Measurements from ENCODE around the gene CD3E. TPM values are rescaled to one million over a fixed set of nuclear protein-coding genes. Genes with fewer than 3 reads are reported as not detected.

CD3E gene
- 100 to 1,000 TPM; 680 to 841 TPM for total RNA-seq

DNA sequence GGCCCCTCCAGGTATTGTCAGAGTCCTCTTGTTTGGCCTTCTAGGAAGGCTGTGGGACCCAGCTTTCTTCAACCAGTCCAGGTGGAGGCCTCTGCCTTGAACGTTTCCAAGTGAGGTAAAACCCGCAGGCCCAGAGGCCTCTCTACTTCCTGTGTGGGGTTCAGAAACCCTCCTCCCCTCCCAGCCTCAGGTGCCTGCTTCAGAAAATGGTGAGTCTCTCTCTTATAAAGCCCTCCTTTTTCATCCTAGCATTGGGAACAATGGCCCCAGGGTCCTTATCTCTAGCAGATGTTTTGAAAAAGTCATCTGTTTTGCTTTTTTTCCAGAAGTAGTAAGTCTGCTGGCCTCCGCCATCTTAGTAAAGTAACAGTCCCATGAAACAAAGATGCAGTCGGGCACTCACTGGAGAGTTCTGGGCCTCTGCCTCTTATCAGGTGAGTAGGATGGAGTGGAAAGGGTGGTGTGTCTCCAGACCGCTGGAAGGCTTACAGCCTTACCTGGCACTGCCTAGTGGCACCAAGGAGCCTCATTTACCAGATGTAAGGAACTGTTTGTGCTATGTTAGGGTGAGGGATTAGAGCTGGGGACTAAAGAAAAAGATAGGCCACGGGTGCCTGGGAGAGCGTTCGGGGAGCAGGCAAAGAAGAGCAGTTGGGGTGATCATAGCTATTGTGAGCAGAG is at the start of gene CD3E:
TSS of gene CD3E (plus strand) at position 163 of the 681 bp plus-strand sequence. CDS start at position 386, 223 bp downstream.
- H3K27ac Mint-ChIP-seq = peak within 1 kb of the TSS; percentile 99
- DNase-seq = peak; percentile 84
- peaks cover 52% of the 10 kb centered on the region for H3K36me3 Mint-ChIP-seq (ENCODE audit: low read depth)
- ChIA-PET POLR2A (interaction anchor here (0.5 to 2.7 kb wide), 5 partner anchors 20 to 106 kb away, joined by 3 to 17 read pairs (median 4); partner anchors contain the start of genes CD3D and JAML), CTCF (interaction anchor here (0.6 to 2.6 kb wide), 9 partner anchors 9 to 271 kb away, joined by 3 to 11 read pairs (median 4); partner anchors contain the start of gene CD3D)
- peaks cover 75% of the 10 kb centered on the region for H3K4me1 Mint-ChIP-seq
- no peaks in the 10 kb centered on the region for H3K9me3 Mint-ChIP-seq
- no peaks in the 10 kb centered on the region for H3K27me3 Mint-ChIP-seq
- H3K4me3 Mint-ChIP-seq = peak within 1 kb of the TSS; percentile 99

DNA sequence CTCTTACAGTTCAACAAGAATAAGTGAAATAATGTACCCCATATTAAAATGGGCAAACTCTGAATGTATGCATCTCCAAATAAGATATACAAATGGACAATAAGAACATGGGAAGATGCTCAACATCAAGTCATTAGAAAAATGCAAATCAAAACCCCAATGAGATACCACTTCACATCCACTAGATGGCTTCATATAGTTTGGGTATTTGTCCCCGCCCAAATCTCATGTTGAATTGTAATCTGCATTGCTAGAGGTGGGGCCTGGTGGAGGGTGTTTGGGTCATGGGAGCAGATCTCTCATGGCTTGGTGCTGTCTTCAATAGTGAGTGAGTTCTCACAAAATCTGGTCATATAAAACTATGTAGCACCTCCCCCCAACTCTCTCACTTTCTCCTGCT is 46.1 kb upstream of the CD3E start:
- POLR2A ChIA-PET = no interaction called here
- no peak for DNase-seq
- H3K36me3 Mint-ChIP-seq (ENCODE audit: low read depth) = peaks cover 34% of the 10 kb centered on the region

DNA sequence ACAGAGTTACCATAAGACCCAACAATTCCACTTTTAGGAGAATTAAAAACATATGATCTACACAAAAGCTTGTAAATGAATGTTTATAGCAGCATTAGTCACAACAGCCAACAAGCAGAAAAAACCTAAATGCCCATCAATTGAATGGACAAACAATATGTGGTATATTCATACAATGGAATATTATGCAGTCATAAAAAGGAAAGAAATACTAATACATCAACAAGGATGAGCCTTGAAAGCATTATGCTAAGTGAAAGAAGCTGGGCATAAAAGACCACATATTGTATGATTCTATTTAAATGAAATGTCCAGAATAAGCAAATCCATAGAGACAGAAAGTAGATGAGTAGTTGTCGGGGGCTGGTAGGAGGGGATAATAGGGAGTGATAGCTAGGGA is 45.4 kb upstream of the CD3E start:
- Mint-ChIP-seq H3K4me3 (no peak overlapping the region), H3K36me3 (ENCODE audit: low read depth) (peaks cover 34% of the 10 kb centered on the region), H3K9me3 (peaks cover 7% of the 10 kb centered on the region), H3K27ac (no peak overlapping the region), H3K4me1 (peaks cover 55% of the 10 kb centered on the region), H3K27me3 (no peaks in the 10 kb centered on the region)
- ChIA-PET CTCF (interaction anchor here (0.7 to 1.4 kb wide), 7 partner anchors 8 to 309 kb away, joined by 3 to 4 read pairs (median 3); no protein-coding TSS in a partner anchor), POLR2A (no interaction called here)
- no peak for DNase-seq

More for the DNA sequence above, 46.1 kb upstream of the CD3E start:
- H3K4me1 Mint-ChIP-seq = peaks cover 48% of the 10 kb centered on the region
- H3K4me3 Mint-ChIP-seq = no peak overlapping the region
- H3K27me3 Mint-ChIP-seq = no peaks in the 10 kb centered on the region
- no peak overlapping the region for H3K27ac Mint-ChIP-seq
- H3K9me3 Mint-ChIP-seq = peaks cover 7% of the 10 kb centered on the region
- CTCF ChIA-PET = interaction anchor here (0.7 to 1.4 kb wide), 6 partner anchors 12 to 310 kb away, joined by 3 to 4 read pairs (median 3); no protein-coding TSS in a partner anchor

DNA sequence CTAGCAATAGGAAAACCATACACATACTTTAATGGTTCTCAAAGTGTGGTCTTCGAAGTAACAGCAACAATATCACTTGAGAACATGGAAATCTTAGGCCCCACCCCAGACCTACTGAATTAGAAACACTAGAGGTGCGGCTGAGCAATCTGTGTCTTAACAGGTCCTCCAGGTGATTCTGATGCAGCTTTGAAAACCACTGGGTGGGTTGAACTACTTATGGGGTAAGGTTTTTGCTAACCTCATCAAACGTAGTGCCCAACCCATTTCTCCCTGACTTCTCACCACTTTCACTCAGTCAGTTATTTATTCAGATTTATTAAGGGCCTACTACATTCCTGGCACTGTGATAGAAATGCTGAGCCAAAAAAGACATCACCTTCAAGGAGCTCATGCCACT is 44.2 kb upstream of the CD3E start:
- ChIA-PET CTCF (interaction anchor here (1.0 to 1.6 kb wide), 5 partner anchors 8 to 87 kb away, joined by 3 to 5 read pairs (median 3); partner anchors contain the start of gene MPZL3), POLR2A (no interaction called here)
- H3K4me3 Mint-ChIP-seq = no peak overlapping the region
- H3K27me3 Mint-ChIP-seq = peaks cover 10% of the 10 kb centered on the region
- peaks cover 58% of the 10 kb centered on the region for H3K4me1 Mint-ChIP-seq
- peaks cover 7% of the 10 kb centered on the region for H3K9me3 Mint-ChIP-seq
- H3K36me3 Mint-ChIP-seq (ENCODE audit: low read depth) = peaks cover 34% of the 10 kb centered on the region
- no peak overlapping the region for H3K27ac Mint-ChIP-seq
- no peak for DNase-seq

DNA sequence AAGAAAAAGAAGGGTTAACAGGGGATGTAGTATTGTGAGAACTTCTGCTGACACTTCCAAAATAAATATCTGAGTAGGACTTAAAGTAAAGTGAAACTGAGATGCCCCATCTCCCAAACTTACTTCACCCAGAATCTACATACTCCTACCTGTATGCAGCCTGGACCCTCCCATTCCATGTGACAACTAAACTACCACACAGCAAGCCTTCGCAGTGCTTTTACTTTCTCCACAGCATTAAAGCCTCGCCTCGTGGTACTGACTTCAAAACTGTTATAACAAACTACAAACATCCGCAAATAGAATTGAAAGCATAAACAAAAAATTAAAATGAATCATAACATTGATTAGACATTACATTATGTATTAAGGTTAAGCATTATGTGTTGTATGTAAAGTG is 41.4 kb upstream of the CD3E start:
- Mint-ChIP-seq H3K27ac (peak overlapping the region; percentile 77), H3K4me1 (peaks cover 61% of the 10 kb centered on the region), H3K9me3 (peaks cover 6% of the 10 kb centered on the region), H3K27me3 (peaks cover 10% of the 10 kb centered on the region), H3K36me3 (ENCODE audit: low read depth) (peaks cover 27% of the 10 kb centered on the region), H3K4me3 (peak overlapping the region; percentile 74)
- ChIA-PET POLR2A (no interaction called here), CTCF (interaction anchor here (1.2 to 1.4 kb wide), 3 partner anchors 12 to 65 kb away, joined by 3 to 4 read pairs (median 4); no protein-coding TSS in a partner anchor)
- no peak for DNase-seq

DNA sequence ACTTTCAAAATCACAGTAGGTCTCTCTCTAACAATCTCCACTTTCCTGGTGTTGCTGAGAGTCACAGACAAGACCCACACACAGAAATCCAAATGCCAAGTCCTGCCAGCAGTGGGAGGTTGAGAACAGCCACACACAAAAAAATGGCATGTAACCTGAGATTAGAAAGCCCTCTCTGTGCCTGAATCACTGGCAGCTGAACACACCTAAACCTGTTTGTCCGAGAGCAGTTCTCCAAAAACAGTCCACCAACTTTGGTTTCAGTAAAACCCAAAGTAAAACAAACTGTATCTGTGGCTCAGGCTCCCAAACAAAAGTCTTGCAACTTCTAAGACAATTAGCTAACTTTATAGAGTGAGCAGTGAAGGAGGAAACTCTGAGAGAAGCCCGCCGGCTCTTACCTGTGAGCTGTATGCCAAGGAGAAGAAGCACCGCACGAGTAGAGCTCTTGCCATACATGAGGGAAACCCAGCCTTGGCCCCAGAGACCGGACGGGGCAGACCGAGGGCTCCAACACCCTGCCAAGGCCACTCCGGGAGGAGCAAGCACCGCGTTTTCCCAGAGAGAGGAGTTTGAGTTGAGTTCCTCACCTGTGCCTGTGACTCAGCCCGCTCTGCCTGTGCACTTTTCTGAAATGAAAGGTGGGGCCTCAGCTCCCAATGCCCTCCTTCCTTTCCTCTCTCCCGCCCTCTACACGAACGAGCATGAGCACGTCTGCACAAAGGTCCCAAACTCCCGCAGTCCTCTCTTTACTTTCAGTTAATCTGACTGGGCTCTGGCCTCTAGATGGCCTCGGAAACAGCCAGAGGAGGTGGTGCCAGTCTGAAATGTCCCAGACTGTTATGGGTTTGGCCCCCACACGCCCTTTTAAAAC is 40.6 kb upstream of the CD3E start, which contains the start of gene MPZL2:
TSS of gene MPZL2 (minus strand) at position 603 of the 874 bp plus-strand sequence. CDS start at position 459, 144 bp downstream.
- DNase-seq = peak; percentile 37
- Mint-ChIP-seq H3K27me3 (peaks cover 10% of the 10 kb centered on the region), H3K9me3 (no peaks in the 10 kb centered on the region), H3K4me3 (peak within 1 kb of the TSS; percentile 74), H3K36me3 (ENCODE audit: low read depth) (peaks cover 19% of the 10 kb centered on the region), H3K27ac (peak within 1 kb of the TSS; percentile 77), H3K4me1 (peaks cover 55% of the 10 kb centered on the region)
- CTCF ChIA-PET = interaction anchor here (0.9 to 1.4 kb wide), 6 partner anchors 11 to 61 kb away, joined by 3 to 4 read pairs (median 3); no protein-coding TSS in a partner anchor
- POLR2A ChIA-PET = no interaction called here

DNA sequence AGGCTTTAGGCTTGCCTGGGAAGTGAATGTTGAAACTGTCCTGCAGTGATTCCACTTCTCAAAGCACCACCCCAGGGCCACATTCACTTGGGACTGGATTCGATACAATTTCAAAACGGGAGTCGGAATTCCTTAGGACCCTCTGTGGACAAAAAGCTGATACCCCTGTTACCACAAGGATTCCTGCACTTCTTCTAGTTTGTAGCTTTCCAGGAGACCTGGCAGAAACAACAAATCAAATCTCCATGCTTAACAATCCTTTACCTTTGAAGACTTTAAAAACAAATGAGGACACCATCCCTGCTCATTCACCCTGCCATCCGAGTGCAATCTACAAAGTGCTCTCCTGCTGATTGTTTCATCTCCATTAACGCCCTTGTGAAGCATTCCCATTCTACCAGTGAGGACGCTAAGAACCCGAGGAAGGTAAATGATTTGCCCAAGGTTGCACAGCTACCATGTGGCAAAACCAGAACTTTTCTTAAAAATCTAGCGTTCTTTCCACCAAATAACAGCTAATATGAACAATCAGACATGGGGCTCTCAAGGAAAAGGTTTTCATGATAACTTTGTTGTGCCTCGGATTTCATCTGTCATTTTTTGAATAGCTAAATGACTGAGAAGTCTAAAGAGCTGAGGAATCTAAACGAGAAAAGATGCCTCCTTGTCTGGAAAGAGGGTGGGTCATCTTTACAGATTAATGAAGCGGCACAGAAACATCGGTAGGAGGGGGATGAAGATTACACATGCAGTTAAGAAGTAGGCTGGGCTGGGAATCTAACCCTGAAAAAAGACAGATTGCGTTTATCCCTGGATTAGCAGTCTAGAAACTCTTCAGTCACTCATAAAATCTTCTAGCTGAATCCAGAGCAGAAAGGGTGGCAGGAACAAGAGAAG is 39.7 kb upstream of the CD3E start:
- no peak for DNase-seq
- ChIA-PET POLR2A (no interaction called here), CTCF (interaction anchor here (0.5 to 1.9 kb wide), 8 partner anchors 11 to 93 kb away, joined by 3 to 8 read pairs (median 4); no protein-coding TSS in a partner anchor)
- Mint-ChIP-seq H3K4me3 (peak overlapping the region; percentile 74), H3K9me3 (no peaks in the 10 kb centered on the region), H3K4me1 (peaks cover 54% of the 10 kb centered on the region), H3K27ac (no peak overlapping the region), H3K36me3 (ENCODE audit: low read depth) (peaks cover 11% of the 10 kb centered on the region), H3K27me3 (peaks cover 10% of the 10 kb centered on the region)

DNA sequence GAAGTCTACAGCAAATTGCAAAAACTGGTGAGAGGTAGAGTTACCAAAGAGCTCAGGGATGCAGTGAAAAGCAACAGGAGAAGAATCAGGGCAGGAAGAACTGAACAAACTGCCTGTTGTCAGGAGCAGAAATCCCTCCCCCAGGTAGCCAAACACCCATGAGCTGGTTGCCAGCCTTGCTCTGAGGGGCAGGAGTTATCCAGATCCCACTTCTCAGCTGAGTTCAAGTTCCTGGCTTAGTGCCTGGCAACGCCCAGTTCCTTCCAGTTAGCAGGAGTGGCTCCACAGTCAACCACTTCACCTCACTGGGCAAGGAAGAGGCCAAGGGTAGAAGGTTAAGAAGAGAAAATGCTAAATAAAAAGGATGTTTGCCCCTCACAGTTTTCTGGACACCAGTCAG is 38.6 kb upstream of the CD3E start:
- Mint-ChIP-seq H3K27ac (no peak overlapping the region), H3K4me1 (peaks cover 43% of the 10 kb centered on the region), H3K27me3 (peaks cover 10% of the 10 kb centered on the region), H3K36me3 (ENCODE audit: low read depth) (peaks cover 7% of the 10 kb centered on the region), H3K9me3 (no peaks in the 10 kb centered on the region), H3K4me3 (no peak overlapping the region)
- CTCF ChIA-PET = interaction anchor here (0.6 to 1.9 kb wide), 7 partner anchors 9 to 223 kb away, joined by 3 to 8 read pairs (median 4); no protein-coding TSS in a partner anchor
- DNase-seq = no peak
- POLR2A ChIA-PET = no interaction called here

DNA sequence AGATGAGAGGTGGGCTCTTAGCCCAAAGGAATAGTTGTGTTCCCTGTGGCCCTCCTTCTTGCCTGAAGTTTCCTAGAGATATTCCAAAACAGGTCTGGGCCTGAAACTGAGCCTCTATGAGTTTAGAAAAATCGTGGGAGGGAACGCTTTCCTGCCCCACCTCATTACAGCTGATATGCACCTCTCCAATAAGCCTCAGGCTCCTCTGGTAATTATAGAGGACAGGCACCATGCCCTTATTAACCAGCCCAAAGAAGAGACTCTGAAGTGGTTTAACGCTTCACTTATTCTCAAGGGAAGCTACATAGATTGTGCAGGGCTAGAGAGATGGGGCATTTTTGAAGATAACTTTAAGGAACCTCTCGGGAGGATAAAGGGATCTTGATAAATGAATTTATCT is 37.0 kb upstream of the CD3E start:
- Mint-ChIP-seq H3K27ac (no peak overlapping the region), H3K4me1 (peaks cover 28% of the 10 kb centered on the region), H3K4me3 (no peak overlapping the region), H3K9me3 (no peaks in the 10 kb centered on the region), H3K36me3 (ENCODE audit: low read depth) (peaks cover under 1% of the 10 kb centered on the region), H3K27me3 (peaks cover 10% of the 10 kb centered on the region)
- DNase-seq = no peak
- ChIA-PET POLR2A (no interaction called here), CTCF (interaction anchor here (0.9 to 1.4 kb wide), 6 partner anchors 8 to 69 kb away, joined by 3 to 6 read pairs (median 4); partner anchors contain the start of gene MPZL3)

DNA sequence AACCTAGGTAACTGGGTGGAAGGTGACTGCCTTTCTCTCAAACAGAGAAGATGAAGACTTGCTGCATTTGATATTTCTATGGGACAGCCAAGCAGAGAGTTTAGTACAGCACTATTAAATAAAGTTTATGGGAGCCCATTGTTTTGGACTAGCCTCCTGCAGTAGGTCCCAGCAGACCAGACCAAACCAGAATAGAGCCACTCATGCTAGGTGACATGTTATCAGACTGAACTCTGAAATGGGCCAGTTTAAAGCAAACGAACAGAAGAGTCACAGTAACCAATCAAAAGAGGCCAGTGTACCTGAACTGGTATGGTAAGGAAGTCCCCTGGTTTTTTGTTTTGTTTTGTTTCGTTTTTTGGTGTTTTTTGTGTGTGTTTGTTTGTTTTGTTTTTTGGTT is 32.5 kb upstream of the CD3E start:
- Mint-ChIP-seq H3K9me3 (no peaks in the 10 kb centered on the region), H3K4me1 (peaks cover 22% of the 10 kb centered on the region), H3K27ac (no peak overlapping the region), H3K36me3 (ENCODE audit: low read depth) (no peaks in the 10 kb centered on the region), H3K27me3 (peaks cover 2% of the 10 kb centered on the region), H3K4me3 (no peak overlapping the region)
- no peak for DNase-seq
- POLR2A ChIA-PET = no interaction called here
- CTCF ChIA-PET = no interaction called here

DNA sequence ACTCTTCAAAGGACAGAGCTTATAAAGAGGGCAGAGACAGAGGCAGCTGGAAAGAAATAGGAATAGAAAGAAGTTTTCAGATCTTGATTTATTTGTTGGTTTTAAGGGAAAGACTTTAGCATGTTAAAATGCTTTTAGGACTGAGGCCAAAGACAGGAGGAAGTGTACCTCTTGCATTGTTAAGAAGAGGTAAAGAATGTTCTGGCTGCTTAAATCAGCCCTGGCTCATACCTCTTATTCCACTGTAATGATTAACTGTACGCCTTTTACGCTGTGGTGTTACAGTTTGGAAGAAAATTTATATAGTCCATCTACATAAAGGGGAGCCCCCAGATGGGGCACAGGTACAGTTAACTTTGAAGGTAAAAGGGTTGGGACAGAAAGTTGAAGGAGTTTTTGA is 30.3 kb upstream of the CD3E start:
- no peak for DNase-seq
- Mint-ChIP-seq H3K4me1 (peaks cover 29% of the 10 kb centered on the region), H3K9me3 (no peaks in the 10 kb centered on the region), H3K36me3 (ENCODE audit: low read depth) (no peaks in the 10 kb centered on the region), H3K27me3 (peaks cover 2% of the 10 kb centered on the region), H3K27ac (no peak overlapping the region), H3K4me3 (no peak overlapping the region)
- ChIA-PET POLR2A (interaction anchor here (0.5 to 0.6 kb wide), 2 partner anchors 37 to 410 kb away, joined by 3 to 8 read pairs; no protein-coding TSS in a partner anchor), CTCF (interaction anchor here (0.6 to 1.8 kb wide), 2 partner anchors 13 to 65 kb away, joined by 3 to 4 read pairs; no protein-coding TSS in a partner anchor)

Measured in activated CD4-positive, alpha-beta T cell treated with anti-CD3 and anti-CD28 coated beads, Interleukin-2, amount 10 ng/mL, durations not matched to agents 7 days and 5 days (primary cell).